COR-L47 (cell line): ENCODE results near the gene ACOXL.

Experiments
- DNase-seq: peaks from one replicate; lab custom pipeline; 2025; lab: John Stamatoyannopoulos, UW

The ACOXL gene

GRCh38 chr2:111117598-111118480 is 385.5 kb downstream of the ACOXL start:
- no peak for DNase-seq

- DNase-seq: no peak
Observed at GRCh38 chr2:111118481-111118980, 386.2 kb downstream of the ACOXL start.

- no peak for DNase-seq
Observed at GRCh38 chr2:111118981-111119821, 386.8 kb downstream of the ACOXL start.

- DNase-seq: no peak
Observed at GRCh38 chr2:111119822-111120252, 387.5 kb downstream of the ACOXL start.

- peak; percentile 94 for DNase-seq
Observed at GRCh38 chr2:111120253-111121027, 388.1 kb downstream of the ACOXL start, which contains the start of gene BCL2L11. Gene BCL2L11 (plus strand): TSS chr2:111120914. CDS start chr2:111123746, 2,832 bp downstream.

GRCh38 chr2:111121028-111121827 is 388.9 kb downstream of the ACOXL start:
- peak; percentile 59 for DNase-seq

GRCh38 chr2:111121828-111122630 is 389.7 kb downstream of the ACOXL start:
- peak; percentile 91 for DNase-seq

GRCh38 chr2:111122631-111123421 is 390.5 kb downstream of the ACOXL start:
- peak; percentile 47 for DNase-seq

GRCh38 chr2:111123751-111124150 is 391.4 kb downstream of the ACOXL start:
- no peak for DNase-seq

GRCh38 chr2:111126581-111126980 is 394.2 kb downstream of the ACOXL start:
- DNase-seq: no peak

GRCh38 chr2:111127351-111127750 is 395.0 kb downstream of the ACOXL start:
- no peak for DNase-seq

- DNase-seq: no peak
Observed at GRCh38 chr2:111128096-111128495, 395.7 kb downstream of the ACOXL start.

- no peak for DNase-seq
Observed at GRCh38 chr2:111133603-111134002, 401.2 kb downstream of the ACOXL start.

- no peak for DNase-seq
Observed at GRCh38 chr2:111134055-111134454, 401.7 kb downstream of the ACOXL start.

GRCh38 chr2:111135237-111135909 is 403.0 kb downstream of the ACOXL start:
- DNase-seq: no peak

GRCh38 chr2:111135910-111136297 is 403.5 kb downstream of the ACOXL start:
- DNase-seq: no peak

GRCh38 chr2:111138839-111139238 is 406.5 kb downstream of the ACOXL start:
- no peak for DNase-seq

- peak; percentile 56 for DNase-seq
Observed at GRCh38 chr2:111139637-111140317, 407.4 kb downstream of the ACOXL start.
